GM19467 (cell line): ENCODE measurements around the gene MPPED2.

Experiments
- ATAC-seq: cut with Tn5 transposase; IDR thresholded peaks from one replicate; pipeline ENCODE4 v1.9.1; 2021; ENCODE audit warnings: mild to moderate bottlenecking, moderate library complexity; ENCODE audit not compliant: unreplicated experiment

The MPPED2 gene

DNA sequence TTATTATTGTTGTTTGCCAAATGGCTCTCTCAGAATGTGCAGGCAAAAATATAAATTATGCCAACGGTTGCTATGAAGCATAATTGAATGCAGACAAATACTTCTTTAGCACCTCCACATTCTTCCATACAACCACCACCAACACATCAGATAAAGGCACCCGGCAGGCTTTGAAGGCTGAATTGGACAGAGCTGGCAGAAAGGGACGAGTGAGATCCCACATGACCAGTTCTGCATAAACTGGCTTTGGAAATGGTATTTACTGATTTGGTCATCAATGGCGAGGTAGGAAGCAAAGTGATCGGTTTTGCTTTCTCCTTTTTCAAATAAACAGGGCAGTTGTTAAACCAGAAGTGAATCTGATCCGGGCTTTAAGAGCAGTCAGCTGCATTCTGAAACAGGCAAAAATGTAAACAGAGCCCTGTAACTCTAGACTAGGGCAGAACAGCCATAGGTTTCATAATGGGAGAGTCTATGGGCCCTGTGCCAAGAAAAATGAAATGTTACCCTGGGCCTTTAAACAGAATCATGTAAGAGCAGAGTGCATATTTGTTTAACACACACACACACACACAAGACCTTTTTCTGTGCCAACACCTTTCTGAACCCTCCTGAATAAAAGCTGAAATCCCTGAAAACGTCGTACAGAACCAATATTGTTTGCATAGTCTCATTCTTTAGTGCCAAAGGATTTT lies 97.7 kb downstream of the MPPED2 start:
- ATAC-seq = no peak

- no peak for ATAC-seq
These were observed 98.8 kb downstream of the MPPED2 start for GRCh38 chr11:30487200-30487898.

GRCh38 chr11:30485756-30486155 lies 100.4 kb downstream of the MPPED2 start:
- no peak for ATAC-seq

- no peak for ATAC-seq
These were observed 100.9 kb downstream of the MPPED2 start for GRCh38 chr11:30485222-30485621.

DNA sequence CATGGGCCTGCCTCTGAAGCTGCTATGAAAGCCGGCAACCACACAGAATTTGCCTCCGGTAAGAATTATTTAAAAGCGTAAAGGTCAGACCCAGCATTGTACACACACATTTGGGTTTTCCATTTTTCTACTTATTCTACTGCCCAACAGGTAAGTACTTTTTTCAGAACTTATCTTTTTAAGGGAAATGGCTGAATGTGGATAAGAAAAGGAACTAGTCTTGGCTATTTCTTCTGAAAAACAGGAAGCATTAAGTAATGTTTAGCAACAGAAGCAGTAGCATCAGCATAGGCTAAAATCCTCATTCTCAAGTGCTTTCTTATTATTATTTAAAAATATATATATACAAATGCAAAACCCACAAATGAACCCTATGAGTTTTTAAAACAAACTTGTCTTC lies 103.1 kb downstream of the MPPED2 start:
- no peak for ATAC-seq

GRCh38 chr11:30481796-30482195 lies 104.4 kb downstream of the MPPED2 start:
- ATAC-seq = no peak

GRCh38 chr11:30481330-30481729 lies 104.8 kb downstream of the MPPED2 start:
- ATAC-seq = no peak

DNA sequence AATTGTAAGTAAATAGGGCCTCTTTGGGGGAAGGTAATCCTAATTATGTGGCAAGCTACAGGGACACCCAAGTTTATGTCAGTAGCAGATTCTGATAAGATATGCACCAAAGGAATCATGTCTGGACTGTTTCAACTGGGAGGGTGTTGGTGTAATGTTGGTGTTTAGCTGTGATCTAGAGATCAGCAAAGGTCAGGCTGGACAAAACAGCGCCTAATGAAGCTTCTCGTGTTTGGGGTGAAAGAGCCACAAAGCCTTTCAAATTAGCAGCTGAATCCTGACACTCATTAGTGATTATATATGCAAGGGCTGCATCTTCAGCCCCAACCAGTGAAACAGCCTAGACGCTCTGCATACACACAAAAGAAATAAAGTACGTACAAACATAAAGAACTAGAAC lies 106.3 kb downstream of the MPPED2 start:
- no peak for ATAC-seq

- no peak for ATAC-seq
These were observed 107.2 kb downstream of the MPPED2 start for GRCh38 chr11:30478923-30479322.

- ATAC-seq = no peak
These were observed 109.1 kb downstream of the MPPED2 start for GRCh38 chr11:30477061-30477460.

DNA sequence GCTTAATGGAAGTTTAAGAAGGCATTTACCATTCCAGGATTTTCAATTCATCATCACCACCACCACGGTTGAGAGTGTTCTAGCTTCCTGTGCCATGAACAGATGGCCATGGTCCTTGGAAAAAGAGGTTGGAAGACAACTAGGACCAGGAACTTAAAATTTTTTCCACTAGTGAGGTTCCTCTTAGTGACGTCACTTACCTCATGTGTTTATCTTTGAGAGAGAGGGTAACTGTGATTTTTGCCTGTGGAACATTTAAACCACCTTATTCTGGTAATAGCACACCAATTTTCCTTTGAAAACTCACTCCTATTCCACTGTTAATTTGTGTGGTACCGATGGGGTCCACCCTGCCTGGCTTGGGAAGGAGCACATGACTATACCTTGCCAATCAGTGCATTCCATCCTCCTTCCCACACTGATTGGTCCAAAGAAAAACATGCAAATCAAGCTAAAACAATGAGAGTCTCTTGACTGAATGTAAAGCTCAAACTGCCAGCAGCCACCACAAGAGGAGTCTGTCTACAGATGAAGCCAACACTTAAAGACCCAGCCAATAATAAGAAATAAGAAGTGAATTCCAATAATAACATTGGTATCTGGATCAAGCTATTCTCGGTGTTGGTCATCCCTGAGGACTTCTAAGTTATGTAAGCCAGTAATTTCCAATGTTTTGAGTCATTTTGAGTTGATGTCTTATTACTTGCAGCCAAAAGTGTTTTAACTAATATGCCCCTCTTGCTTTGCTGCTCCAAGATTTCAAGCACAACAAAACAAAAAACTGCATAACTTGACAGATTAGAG lies 111.8 kb downstream of the MPPED2 start:
- no peak for ATAC-seq

GRCh38 chr11:30471244-30471643 lies 114.9 kb downstream of the MPPED2 start:
- no peak for ATAC-seq

DNA sequence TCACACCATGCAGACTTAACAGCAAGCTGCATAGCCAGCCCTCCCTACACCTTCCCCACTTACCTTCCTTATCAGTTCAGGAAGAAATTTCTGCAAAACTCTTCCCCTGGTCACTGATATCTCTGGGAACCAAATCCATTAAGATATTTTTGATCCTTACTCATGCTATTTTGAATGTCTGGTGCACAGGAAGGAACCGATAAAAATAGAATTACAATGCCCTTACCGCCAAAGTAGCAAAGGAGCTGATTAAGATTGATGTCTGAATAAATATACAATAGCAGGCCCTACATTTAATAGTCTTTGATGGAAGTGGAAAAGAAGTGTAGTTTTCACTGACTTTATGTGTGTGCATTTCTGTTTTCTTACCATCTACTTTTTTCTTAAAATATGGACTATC lies 117.3 kb downstream of the MPPED2 start:
- no peak for ATAC-seq

- ATAC-seq = no peak
These were observed 119.0 kb downstream of the MPPED2 start for GRCh38 chr11:30467176-30467575.

DNA sequence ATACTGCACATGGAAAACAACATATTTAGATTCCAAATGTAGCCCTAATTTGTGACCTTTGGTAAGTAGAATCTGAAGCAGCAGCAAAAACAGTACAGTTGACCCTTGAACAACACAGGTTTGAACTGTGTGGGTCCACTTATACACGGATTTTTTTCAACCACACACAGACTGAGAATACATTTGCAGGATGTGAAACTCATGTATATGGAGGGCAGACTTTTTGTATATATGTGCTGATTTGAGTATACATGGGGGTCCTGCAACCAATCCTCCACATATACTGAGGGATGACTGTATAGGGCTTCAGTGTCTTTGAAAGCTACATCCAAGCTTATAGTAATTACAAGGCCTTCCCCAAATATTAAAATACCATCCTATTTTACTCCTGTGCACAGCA lies 120.5 kb downstream of the MPPED2 start:
- ATAC-seq = no peak

- ATAC-seq = no peak
These were observed 121.0 kb downstream of the MPPED2 start for GRCh38 chr11:30465192-30465591.

- no peak for ATAC-seq
These were observed 122.9 kb downstream of the MPPED2 start for GRCh38 chr11:30463266-30463665.

DNA sequence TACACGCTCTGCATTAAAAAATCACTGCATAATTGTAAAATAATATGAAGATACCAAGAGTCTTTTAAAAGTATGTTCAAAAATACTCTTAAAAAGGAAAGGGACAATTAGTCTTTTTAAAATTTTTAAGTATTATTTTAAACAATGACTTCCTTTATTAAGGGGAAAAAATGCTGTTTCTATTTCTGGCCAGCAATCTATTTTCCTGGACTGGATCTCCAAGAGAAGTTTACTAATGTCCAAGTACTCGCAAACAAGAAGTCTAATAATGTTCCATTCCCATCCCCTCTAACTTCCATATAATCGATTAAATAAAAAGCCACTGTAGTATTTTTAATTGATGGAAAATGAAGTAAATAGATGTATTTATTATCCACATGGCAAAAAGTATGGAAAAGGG lies 123.7 kb downstream of the MPPED2 start:
- ATAC-seq = no peak

DNA sequence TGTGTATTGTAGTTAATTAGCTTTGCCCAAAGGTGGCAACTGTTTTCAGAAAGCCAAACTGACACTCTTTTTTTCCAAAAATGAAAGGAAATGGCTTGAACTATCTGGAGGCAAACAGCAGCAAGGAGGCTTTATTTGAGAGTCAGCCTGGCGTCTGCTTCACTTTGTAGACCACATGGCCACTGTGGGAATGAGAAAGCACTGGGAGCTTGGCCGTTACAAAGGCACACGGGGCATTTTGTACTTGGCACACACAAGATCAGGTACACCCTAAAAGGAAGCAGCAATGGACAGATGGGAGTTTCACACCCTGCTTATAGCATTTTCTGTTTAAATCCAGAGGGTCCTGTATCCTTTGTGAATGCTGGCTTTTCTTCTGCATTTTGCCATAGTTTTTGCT lies 126.3 kb downstream of the MPPED2 start:
- ATAC-seq = no peak

DNA sequence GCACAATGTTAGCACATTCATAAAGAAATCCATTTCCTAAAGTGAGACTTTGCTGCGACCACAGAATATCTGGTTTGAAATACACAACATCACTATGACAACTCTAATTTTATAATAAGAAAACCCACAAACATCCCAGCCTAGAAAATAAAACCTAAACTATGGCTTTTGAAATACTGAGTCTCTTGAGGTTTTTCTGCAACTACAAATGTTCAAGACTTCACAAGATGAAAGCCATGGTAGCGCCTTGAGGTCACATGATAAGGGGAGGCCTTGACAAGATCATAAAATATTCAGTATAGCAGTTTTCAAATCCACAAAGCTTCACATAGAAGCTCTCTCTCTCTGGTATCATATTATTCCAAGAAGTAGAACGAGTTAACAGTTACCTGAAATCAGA lies 126.8 kb downstream of the MPPED2 start:
- ATAC-seq = no peak

- no peak for ATAC-seq
These were observed 127.6 kb downstream of the MPPED2 start for GRCh38 chr11:30458541-30458940.

GRCh38 chr11:30457087-30457486 lies 129.1 kb downstream of the MPPED2 start:
- ATAC-seq = no peak
